GM06990 (cell line): ENCODE results near the gene VPS33A.

Experiments
- DNase-seq: peaks from one replicate; pipeline ENCODE4 v3.0.0-alpha.2; 2011; ENCODE audit not compliant: insufficient read length; ENCODE audit errors: extremely low read depth
- H3K27me3 ChIP-seq: replicated peaks from 2 replicates; pipeline ENCODE4 v1.6.0; 2011; ENCODE audit warnings: low read length; ENCODE audit not compliant: control insufficient read depth, insufficient read depth
- H3K36me3 ChIP-seq: 2 replicates; pipeline ENCODE4 v1.5.1; 2011; ENCODE audit warnings: low read length; ENCODE audit not compliant: control insufficient read depth, insufficient read depth
- H3K4me3 ChIP-seq: replicated peaks from 2 replicates; pipeline ENCODE4 v1.5.1; 2011; ENCODE audit warnings: low read depth, mild to moderate bottlenecking, control low read depth, low read length
- CTCF ChIP-seq: IDR thresholded peaks from 2 replicates; pipeline ENCODE4 v1.5.1; 2011; ENCODE audit warnings: low read length, control low read depth, mild to moderate bottlenecking, inconsistent platforms; ENCODE audit not compliant: insufficient read depth, poor library complexity, severe bottlenecking

VPS33A gene

DNA sequence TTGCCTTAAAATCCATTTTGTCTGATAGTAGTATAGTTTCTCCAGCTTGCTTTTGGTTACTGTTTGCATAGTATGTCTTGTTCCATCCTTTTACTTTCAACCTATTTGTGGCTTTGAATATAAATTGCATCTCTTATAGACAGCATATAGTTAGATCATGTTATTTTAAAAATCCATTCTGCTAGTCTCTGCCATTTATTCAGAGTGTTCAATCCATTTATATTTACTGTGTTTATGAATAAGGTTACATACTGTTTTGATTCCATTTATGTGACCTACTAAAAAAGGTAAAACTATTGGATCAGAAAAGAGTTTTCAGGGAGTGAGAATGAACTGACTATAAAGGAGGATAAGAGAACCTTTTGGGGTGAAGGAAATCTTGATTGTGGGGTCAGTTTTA lies 29.6 kb upstream of the VPS33A start:
- no peak for TF ChIP-seq CTCF
- H3K27me3 ChIP-seq = no peaks in the 10 kb centered on the region
- no peak overlapping the region for H3K4me3 ChIP-seq
- no peak for DNase-seq
- H3K36me3 ChIP-seq = peaks cover 3% of the 10 kb centered on the region

DNA sequence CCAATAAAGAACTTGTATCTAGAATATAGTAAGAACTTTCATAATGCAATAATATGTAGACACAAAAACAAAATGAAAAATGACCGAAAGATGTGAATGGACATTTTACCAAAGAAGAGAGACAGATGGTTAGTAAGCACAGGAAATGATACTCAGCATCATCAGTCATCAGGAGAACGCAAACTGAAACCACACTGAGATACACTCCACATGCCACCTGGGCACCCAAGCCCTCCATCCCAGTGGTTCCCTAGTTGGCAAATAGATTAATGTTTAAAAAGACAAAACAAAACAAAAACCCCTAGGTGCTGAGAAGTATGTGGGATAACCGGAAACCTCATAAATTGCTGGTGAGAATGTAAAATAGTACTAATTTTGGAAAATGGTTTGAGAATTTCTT lies 26.8 kb upstream of the VPS33A start:
- no peak for TF ChIP-seq CTCF
- Histone ChIP-seq H3K4me3 (no peak overlapping the region), H3K27me3 (no peaks in the 10 kb centered on the region), H3K36me3 (no peaks in the 10 kb centered on the region)
- DNase-seq = peak; percentile 14

- no peak for TF ChIP-seq CTCF
- Histone ChIP-seq H3K27me3 (no peaks in the 10 kb centered on the region), H3K36me3 (no peaks in the 10 kb centered on the region), H3K4me3 (no peak overlapping the region)
- DNase-seq = no peak
Observed at GRCh38 chr12:122291431-122291830, 25.1 kb upstream of the VPS33A start.

DNA sequence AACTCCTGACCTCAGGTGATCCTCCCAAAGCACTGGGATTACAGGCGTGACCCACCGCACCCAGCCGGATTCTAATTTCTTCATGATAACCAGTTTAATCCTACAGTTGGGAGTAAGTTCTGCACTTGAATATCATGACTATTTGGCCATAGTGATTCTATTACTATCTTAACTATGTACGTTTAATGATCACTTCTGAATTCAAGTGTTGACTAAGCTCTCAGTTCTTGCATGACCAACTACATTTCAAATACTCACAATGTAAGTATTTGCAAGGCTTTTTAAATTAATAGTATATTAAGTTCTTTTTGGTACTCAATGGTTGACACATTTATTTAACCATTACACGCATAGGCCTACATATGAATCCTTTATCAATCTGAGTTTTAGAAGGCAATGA lies 17.4 kb upstream of the VPS33A start:
- TF ChIP-seq CTCF = no peak
- Histone ChIP-seq H3K36me3 (peaks cover 2% of the 10 kb centered on the region; the same call in 1 of the 2 replicates), H3K4me3 (no peak overlapping the region), H3K27me3 (no peaks in the 10 kb centered on the region)
- DNase-seq = no peak

DNA sequence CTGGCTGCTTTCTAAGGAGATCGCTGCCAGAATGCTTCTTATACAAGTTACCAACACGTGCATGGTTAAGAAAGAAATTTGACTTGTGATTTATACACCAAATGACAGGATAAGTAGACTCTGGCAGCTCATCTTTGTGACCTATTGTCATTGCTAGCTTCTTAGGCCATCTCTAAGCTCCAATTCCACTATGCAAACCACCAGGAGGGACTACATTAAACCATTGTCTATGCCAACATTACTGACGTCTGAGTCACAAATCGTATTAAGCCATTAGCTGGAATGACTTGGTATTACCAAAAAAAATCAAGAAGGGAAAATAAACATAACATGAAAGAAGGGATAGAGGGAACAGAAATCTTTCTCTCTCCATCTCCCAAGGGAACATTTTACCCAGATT lies 15.8 kb upstream of the VPS33A start:
- Histone ChIP-seq H3K4me3 (no peak overlapping the region), H3K36me3 (peaks cover 8% of the 10 kb centered on the region; the same call in 1 of the 2 replicates), H3K27me3 (no peaks in the 10 kb centered on the region)
- no peak for DNase-seq
- TF ChIP-seq CTCF = no peak

- no peak for TF ChIP-seq CTCF
- Histone ChIP-seq H3K4me3 (no peak overlapping the region), H3K27me3 (no peaks in the 10 kb centered on the region), H3K36me3 (peaks cover 8% of the 10 kb centered on the region; the same call in 1 of the 2 replicates)
- DNase-seq = no peak
Observed at GRCh38 chr12:122276242-122276641, 9.9 kb upstream of the VPS33A start.
